GM03348 (cell line): ENCODE measurements around the gene CBR4.
"Not testable (repeated sequence)": the region's sequence is repeated elsewhere in the genome, so short reads cannot be mapped to it uniquely, and the experiment has no call there.

Source experiments
- DNase-seq: peaks from one replicate; pipeline ENCODE4 v3.0.0; 2012; ENCODE audit warnings: low spot score

The CBR4 gene

GRCh38 chr4:168993714-168994510, 16.1 kb downstream of the CBR4 start:
- peak; percentile 23 for DNase-seq

GRCh38 chr4:168992952-168993482, 17.0 kb downstream of the CBR4 start:
- not testable (repeated sequence) for DNase-seq

GRCh38 chr4:168981942-168982341, 28.1 kb downstream of the CBR4 start:
- no peak for DNase-seq

GRCh38 chr4:168981460-168981859, 28.6 kb downstream of the CBR4 start:
- DNase-seq = no peak

GRCh38 chr4:168979338-168979737, 30.7 kb downstream of the CBR4 start:
- DNase-seq = no peak

- DNase-seq = peak; percentile 39
These were observed 31.9 kb downstream of the CBR4 start for GRCh38 chr4:168978001-168978700.

- no peak for DNase-seq
These were observed 37.5 kb downstream of the CBR4 start for GRCh38 chr4:168972596-168972995.

- no peak for DNase-seq
These were observed 49.3 kb downstream of the CBR4 start for GRCh38 chr4:168960716-168961115.

GRCh38 chr4:168955674-168956073, 54.4 kb downstream of the CBR4 start:
- no peak for DNase-seq

- not testable (repeated sequence) for DNase-seq
These were observed 57.2 kb downstream of the CBR4 start for GRCh38 chr4:168952821-168953246.

GRCh38 chr4:168945291-168945690, 64.8 kb downstream of the CBR4 start:
- no peak for DNase-seq

- DNase-seq = no peak
These were observed 67.1 kb downstream of the CBR4 start for GRCh38 chr4:168942985-168943384.
